ENCODE results near the gene ODAD4. TPM values are rescaled to one million over a fixed set of nuclear protein-coding genes. Genes with fewer than 3 reads are reported as not detected.

Gene ODAD4
- total RNA-seq, 1 experiment from 2014 or later, result 0.69 TPM

DNA sequence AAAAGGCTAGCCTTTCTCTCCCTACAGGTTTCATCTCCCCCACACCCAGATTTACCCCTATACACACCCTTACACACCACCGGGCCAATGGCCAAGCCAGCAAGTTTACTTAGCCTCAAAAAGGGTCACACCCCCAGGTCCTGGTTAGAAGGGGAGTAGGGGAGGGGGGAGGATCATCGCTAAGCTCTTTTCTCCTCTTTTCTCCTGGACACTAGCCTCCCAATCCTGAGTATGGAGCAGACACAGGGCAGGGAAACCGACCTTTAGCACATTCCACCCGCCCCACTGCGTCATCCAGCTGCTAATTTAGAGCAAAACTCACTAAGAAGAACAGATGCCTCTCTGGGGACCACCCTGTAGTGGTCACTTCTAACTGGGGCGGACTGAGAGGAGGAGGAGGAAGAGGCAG is 16.1 kb upstream of the ODAD4 start:
- H3K27ac ChIP-seq (ENCODE audit: low read length), result no peak overlapping the region

GRCh38 chr17:41915020-41915419 is 15.4 kb upstream of the ODAD4 start:
- CTCF ChIA-PET, result no interaction called here
- Histone ChIP-seq H3K4me3 (ENCODE audit: low read depth in 2 of 2, low read length in 2 of 2) (no peak overlapping the region), H3K27ac (ENCODE audit: low read length) (no peak overlapping the region), H3K27me3 (ENCODE audit: control insufficient read depth, insufficient read depth, low read length) (no peaks in the 10 kb centered on the region), H3K4me1 (ENCODE audit: control insufficient read depth, insufficient read depth, low read length) (peaks cover 19% of the 10 kb centered on the region), H3K36me3 (ENCODE audit: control insufficient read depth, insufficient read depth, low read length) (peaks cover 4% of the 10 kb centered on the region; the same call in 1 of the 2 replicates), H3K9me3 (ENCODE audit: control insufficient read depth, insufficient read depth, low read depth, low read length) (no peaks in the 10 kb centered on the region)
- intact Hi-C loops (cut with micrococcal nuclease; ENCODE audit: unreplicated experiment), result no loop called here
- no peak for ATAC-seq
- no TSS peak for BruUV-seq (replicated peaks)
- no peak for DNase-seq (ENCODE audit: low read depth, low spot score)
- POLR2A ChIA-PET, result no interaction called here
- in situ Hi-C loops (cut with HindIII; ENCODE audit: low pct_unique_long_range_greater_than_20kb, low sequenced_read_pairs), result no loop called here
- no peak for TF ChIP-seq SIN3A (IDR thresholded peaks at IDR 0.05; ENCODE audit: borderline replicate concordance, insufficient read depth, low read depth, low read length)
- no peak for TF ChIP-seq TCF7L2 (IDR thresholded peaks at IDR 0.05; ENCODE audit: low read depth, low read length)
- TF ChIP-seq REST (IDR thresholded peaks at IDR 0.05; ENCODE audit: insufficient read depth in 1 of 2, low read depth in 2 of 2, low read length in 1 of 2), result no peak
- TF ChIP-seq POLR2AphosphoS5 (IDR thresholded peaks at IDR 0.05; ENCODE audit: low read depth, low read length), result no peak
- TF ChIP-seq, protein P1, sequence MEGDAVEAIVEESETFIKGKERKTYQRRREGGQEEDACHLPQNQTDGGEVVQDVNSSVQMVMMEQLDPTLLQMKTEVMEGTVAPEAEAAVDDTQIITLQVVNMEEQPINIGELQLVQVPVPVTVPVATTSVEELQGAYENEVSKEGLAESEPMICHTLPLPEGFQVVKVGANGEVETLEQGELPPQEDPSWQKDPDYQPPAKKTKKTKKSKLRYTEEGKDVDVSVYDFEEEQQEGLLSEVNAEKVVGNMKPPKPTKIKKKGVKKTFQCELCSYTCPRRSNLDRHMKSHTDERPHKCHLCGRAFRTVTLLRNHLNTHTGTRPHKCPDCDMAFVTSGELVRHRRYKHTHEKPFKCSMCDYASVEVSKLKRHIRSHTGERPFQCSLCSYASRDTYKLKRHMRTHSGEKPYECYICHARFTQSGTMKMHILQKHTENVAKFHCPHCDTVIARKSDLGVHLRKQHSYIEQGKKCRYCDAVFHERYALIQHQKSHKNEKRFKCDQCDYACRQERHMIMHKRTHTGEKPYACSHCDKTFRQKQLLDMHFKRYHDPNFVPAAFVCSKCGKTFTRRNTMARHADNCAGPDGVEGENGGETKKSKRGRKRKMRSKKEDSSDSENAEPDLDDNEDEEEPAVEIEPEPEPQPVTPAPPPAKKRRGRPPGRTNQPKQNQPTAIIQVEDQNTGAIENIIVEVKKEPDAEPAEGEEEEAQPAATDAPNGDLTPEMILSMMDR (IDR thresholded peaks at IDR 0.05), result no peak

More for the DNA sequence above, 16.1 kb upstream of the ODAD4 start:
- ChIA-PET POLR2A (interaction anchor here (0.6 kb wide), 1 partner anchor 221 kb away, joined by 9 read pairs; no protein-coding TSS in a partner anchor), CTCF (no interaction called here)
- no peak for DNase-seq (ENCODE audit: low read depth, low spot score)
- H3K36me3 ChIP-seq (ENCODE audit: control insufficient read depth, insufficient read depth, low read length), result peaks cover 4% of the 10 kb centered on the region; the same call in 1 of the 2 replicates
- no peak overlapping the region for H3K4me3 ChIP-seq (ENCODE audit: low read depth in 2 of 2, low read length in 2 of 2)
- no peak for TF ChIP-seq TCF7L2 (IDR thresholded peaks at IDR 0.05; ENCODE audit: low read depth, low read length)
- no peak for TF ChIP-seq REST (IDR thresholded peaks at IDR 0.05; ENCODE audit: insufficient read depth in 1 of 2, low read depth in 2 of 2, low read length in 1 of 2)
- TF ChIP-seq, protein P1 (IDR thresholded peaks at IDR 0.05), result no peak
- no peak for TF ChIP-seq POLR2AphosphoS5 (IDR thresholded peaks at IDR 0.05; ENCODE audit: low read depth, low read length)
- TF ChIP-seq SIN3A (IDR thresholded peaks at IDR 0.05; ENCODE audit: borderline replicate concordance, insufficient read depth, low read depth, low read length), result no peak
- no peaks in the 10 kb centered on the region for H3K27me3 ChIP-seq (ENCODE audit: control insufficient read depth, insufficient read depth, low read length)
- BruUV-seq (replicated peaks), result no TSS peak
- intact Hi-C loops (cut with micrococcal nuclease; ENCODE audit: unreplicated experiment), result no loop called here
- no peak for ATAC-seq
- H3K9me3 ChIP-seq (ENCODE audit: control insufficient read depth, insufficient read depth, low read depth, low read length), result no peaks in the 10 kb centered on the region
- in situ Hi-C loops (cut with HindIII; ENCODE audit: low pct_unique_long_range_greater_than_20kb, low sequenced_read_pairs), result no loop called here
- H3K4me1 ChIP-seq (ENCODE audit: control insufficient read depth, insufficient read depth, low read length), result peaks cover 13% of the 10 kb centered on the region

Measured in Panc1 (cell line).